22Rv1 (cell line): ENCODE data around the gene ISCU.
A peak's percentile ranks its signal among the peaks of the same experiment; 100 is the strongest.

Source experiments
- H3K27ac ChIP-seq: fragments of 450-650 bp; 2 replicates; pipeline ENCODE4 v1.5.1; 2017
- ZFX ChIP-seq: fragments of 450-650 bp; IDR thresholded peaks from 2 replicates; pipeline ENCODE4 v1.6.1; 2017; ENCODE audit warnings: antibody characterized with exemption, borderline replicate concordance
- TF ChIP-seq, protein P1 (sequence below): fragments of 450-650 bp; IDR thresholded peaks from 2 replicates; pipeline ENCODE4 v1.5.1; 2017; ENCODE audit warnings: mild to moderate bottlenecking

ISCU gene

DNA sequence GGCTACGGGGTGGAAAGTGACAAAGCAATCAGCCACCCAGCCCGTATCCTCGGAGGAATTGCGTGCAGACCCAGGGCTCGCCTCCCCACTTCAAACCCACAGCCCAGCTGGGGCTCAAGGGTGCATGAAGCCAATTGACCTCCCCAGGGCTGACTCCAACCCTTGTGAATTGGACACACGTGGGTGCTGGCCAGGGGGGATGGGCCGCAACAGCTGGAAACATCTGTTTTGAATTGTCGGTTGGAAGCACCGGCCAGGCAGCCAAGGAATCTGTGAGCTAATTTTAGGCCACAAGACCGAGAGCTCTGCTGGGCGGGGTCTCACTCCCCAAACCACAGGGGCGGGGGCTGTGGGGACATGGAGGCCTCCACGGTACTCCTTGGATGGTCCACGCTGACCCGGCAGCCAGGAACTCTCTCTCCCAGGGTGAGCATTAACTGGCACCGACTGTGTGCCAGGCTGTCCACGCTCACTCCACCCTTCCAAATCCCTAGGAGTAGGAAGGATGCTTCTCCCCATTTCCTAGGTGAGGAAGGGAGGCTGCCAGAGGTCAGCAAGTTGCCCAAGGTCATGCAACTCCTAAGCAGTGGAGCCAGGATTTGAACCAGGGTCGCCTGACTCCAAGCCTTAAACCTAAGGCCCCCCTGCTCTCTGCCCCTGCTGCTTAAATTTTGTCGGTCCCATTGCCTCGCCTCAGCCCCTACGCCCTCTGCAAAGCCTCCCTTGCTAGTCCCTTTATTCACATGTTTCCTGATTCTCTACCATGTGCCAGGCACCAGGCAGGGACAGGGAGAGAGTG, 47.3 kb downstream of the ISCU start:
- no peak overlapping the region for H3K27ac ChIP-seq
- TF ChIP-seq, protein P1, sequence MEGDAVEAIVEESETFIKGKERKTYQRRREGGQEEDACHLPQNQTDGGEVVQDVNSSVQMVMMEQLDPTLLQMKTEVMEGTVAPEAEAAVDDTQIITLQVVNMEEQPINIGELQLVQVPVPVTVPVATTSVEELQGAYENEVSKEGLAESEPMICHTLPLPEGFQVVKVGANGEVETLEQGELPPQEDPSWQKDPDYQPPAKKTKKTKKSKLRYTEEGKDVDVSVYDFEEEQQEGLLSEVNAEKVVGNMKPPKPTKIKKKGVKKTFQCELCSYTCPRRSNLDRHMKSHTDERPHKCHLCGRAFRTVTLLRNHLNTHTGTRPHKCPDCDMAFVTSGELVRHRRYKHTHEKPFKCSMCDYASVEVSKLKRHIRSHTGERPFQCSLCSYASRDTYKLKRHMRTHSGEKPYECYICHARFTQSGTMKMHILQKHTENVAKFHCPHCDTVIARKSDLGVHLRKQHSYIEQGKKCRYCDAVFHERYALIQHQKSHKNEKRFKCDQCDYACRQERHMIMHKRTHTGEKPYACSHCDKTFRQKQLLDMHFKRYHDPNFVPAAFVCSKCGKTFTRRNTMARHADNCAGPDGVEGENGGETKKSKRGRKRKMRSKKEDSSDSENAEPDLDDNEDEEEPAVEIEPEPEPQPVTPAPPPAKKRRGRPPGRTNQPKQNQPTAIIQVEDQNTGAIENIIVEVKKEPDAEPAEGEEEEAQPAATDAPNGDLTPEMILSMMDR = no peak
- no peak for TF ChIP-seq ZFX

DNA sequence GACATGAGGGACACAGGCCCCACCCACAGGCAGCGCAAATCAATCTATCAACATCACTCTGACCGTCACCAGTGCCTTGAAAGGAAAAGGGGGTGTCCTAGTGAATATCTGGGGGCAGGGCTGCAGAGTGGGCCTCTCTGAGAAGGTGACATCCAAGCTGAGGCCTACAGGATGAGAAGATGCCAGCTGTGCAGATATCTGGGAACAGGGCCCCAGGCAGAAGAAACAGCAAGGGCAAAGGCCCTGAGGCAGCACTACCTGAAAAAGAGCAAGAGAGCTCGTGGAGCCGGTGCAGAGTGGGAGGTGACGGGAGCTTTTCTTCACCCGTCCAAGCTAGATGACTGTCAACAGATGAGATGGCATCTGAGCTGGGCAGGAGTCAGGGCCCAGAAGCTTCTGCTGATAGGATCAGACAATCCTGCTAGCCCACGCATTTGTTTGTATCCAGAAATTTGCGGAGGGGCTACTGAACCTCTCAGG, 48.0 kb downstream of the ISCU start:
- no peak for TF ChIP-seq ZFX
- TF ChIP-seq, protein P1 = no peak
- no peak overlapping the region for H3K27ac ChIP-seq

DNA sequence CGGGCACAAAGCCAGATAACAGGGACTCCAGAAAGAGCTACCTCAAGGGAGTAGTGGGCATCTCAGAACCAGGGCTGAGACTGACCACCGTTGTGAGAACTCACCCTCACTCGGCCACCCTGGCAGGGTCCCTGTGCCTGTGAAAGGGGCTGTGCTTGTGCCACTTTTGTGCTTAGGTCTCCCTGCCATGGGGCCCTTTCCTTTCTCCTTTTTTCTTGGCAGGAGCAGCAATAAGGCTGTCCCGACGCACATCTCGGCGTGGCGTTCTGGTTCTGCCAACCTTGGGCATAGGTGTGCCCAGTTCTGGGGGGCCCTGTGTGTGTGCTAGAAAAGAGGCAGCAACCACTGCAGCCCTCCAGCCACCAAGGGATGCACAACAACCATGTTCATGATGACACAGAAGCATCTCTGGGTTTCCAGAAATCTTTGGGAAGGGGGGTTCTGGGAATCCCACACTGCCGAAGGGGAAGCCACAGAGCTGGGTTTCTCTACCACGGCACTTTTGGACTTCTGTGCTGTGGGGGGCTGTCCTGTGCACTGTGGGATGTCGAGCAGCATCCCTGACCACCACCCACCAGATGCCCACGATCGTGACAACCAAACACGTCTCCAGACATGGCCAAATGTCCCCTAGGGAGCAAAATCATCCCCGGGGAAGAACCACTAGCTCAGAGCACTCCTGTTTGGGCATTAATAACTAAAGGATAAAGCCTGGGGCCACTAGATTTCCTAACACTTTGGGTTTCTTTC, 48.6 kb downstream of the ISCU start:
- H3K27ac ChIP-seq = no peak overlapping the region
- TF ChIP-seq, protein P1 = no peak
- TF ChIP-seq ZFX = no peak

DNA sequence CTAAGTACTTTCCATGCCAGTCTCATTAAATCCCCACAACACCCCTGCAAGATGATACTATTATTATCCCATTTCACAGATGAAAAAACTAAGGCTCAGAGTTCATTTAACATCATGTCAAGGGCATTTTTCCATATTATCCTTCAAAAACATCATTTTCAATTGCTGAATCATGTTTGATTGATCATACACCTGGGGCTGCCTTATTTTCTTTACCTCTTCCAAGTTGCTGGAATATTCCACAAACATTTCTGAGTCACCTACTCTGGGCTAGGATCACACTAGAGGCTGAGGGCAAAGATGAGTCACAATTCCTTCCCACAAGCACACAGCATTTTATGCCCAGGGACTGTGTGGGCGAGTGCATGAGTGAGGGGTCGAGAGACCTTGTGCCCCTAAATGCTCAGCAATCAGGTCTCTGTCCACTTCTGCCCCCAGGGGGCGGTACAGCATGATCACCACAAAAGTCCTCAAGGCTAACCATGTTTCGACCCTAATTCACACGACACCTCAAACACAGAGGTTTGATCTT, 49.6 kb downstream of the ISCU start:
- H3K27ac ChIP-seq = no peak overlapping the region
- TF ChIP-seq, protein P1 = peak; percentile 60
- no peak for TF ChIP-seq ZFX

DNA sequence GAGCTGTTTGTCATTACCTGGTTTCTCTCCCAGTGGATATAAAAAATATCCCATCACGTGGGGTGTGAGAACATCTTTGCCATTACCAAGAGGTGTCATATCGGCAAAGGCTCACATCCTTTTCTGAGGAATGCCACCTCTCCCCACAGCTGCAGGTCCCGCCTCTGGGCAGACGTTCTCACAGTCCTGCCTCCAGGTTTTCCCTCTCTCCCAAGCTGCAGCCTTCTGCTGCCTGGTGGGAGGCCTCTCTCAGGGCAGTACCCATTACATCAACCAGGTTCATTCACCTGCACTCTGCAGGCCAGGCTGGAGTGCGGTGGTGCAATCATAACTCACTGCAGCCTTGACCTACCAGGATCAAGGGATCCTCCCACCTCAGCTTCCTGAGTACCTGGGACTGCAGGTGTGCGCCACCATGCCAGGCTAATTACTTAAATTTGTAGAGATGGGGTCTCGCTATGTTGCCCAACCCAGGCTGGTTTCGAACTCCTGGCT, 50.4 kb downstream of the ISCU start:
- H3K27ac ChIP-seq = no peak overlapping the region
- TF ChIP-seq, protein P1 = no peak
- no peak for TF ChIP-seq ZFX

DNA sequence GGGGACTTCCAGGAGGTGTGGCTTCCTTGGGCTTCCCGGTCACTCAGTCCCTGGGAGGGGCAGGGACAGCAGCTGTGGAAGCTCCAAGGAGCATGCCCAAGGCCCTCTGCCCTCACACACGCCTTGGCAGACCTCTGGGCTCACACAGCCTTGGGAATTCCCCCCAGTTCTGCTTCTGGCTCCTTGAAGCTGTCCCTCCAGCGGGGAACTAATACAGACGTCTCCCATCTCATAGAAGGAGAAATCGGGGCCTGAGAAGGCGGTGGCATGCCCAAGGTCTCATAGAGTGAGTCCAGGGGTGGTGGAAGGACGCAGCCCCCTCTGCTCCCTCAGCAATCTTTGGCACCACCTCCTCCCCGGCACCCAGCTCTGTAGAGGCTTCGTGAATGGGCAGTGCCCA, 51.2 kb downstream of the ISCU start:
- no peak overlapping the region for H3K27ac ChIP-seq
- no peak for TF ChIP-seq ZFX
- TF ChIP-seq, protein P1 = no peak
